IPS-11a (cell line): ENCODE measurements around the gene CCDC187.

ENCODE experiments used
- H3K4me3 ChIP-seq: one replicate; pipeline ENCODE4 v1.5.1; 2013; ENCODE audit warnings: low read depth, low read length, control low read depth

Gene CCDC187

GRCh38 chr9:136339958-136340310, 36.0 kb upstream of the CCDC187 start:
- H3K4me3 ChIP-seq = no peak overlapping the region

- no peak overlapping the region for H3K4me3 ChIP-seq
These were observed 35.5 kb upstream of the CCDC187 start for GRCh38 chr9:136339173-136339957.

GRCh38 chr9:136338511-136338910, 34.6 kb upstream of the CCDC187 start:
- no peak overlapping the region for H3K4me3 ChIP-seq

- H3K4me3 ChIP-seq = no peak overlapping the region
These were observed 33.8 kb upstream of the CCDC187 start for GRCh38 chr9:136337416-136338395.

- H3K4me3 ChIP-seq = no peak overlapping the region
These were observed 33.0 kb upstream of the CCDC187 start for GRCh38 chr9:136336881-136337280.

- no peak overlapping the region for H3K4me3 ChIP-seq
These were observed 32.4 kb upstream of the CCDC187 start for GRCh38 chr9:136336156-136336870.

- H3K4me3 ChIP-seq = no peak overlapping the region
These were observed 31.6 kb upstream of the CCDC187 start for GRCh38 chr9:136335296-136336155.

- H3K4me3 ChIP-seq = no peak overlapping the region
These were observed 30.6 kb upstream of the CCDC187 start for GRCh38 chr9:136334541-136334940.

GRCh38 chr9:136333486-136333885, 29.6 kb upstream of the CCDC187 start:
- no peak overlapping the region for H3K4me3 ChIP-seq

- H3K4me3 ChIP-seq = no peak overlapping the region
These were observed 29.2 kb upstream of the CCDC187 start for GRCh38 chr9:136333045-136333444.

- H3K4me3 ChIP-seq = no peak overlapping the region
These were observed 28.6 kb upstream of the CCDC187 start for GRCh38 chr9:136332482-136332983.

- no peak overlapping the region for H3K4me3 ChIP-seq
These were observed 27.9 kb upstream of the CCDC187 start for GRCh38 chr9:136331556-136332481.

GRCh38 chr9:136331030-136331429, 27.1 kb upstream of the CCDC187 start:
- no peak overlapping the region for H3K4me3 ChIP-seq

GRCh38 chr9:136330406-136330990, 26.6 kb upstream of the CCDC187 start:
- H3K4me3 ChIP-seq = no peak overlapping the region

- H3K4me3 ChIP-seq = no peak overlapping the region
These were observed 25.9 kb upstream of the CCDC187 start for GRCh38 chr9:136329636-136330405.

GRCh38 chr9:136329211-136329627, 25.3 kb upstream of the CCDC187 start:
- H3K4me3 ChIP-seq = no peak overlapping the region

GRCh38 chr9:136328622-136329041, 24.7 kb upstream of the CCDC187 start:
- no peak overlapping the region for H3K4me3 ChIP-seq
